Retina (tissue), 1 donor: ENCODE measurements around the gene GPRC5D.
A peak's percentile ranks its signal among the peaks of the same experiment; 100 is the strongest.

ENCODE experiments used
- DNase-seq: peaks from one replicate; pipeline ENCODE4 v3.0.0-alpha.2; 2016

GPRC5D gene

DNA sequence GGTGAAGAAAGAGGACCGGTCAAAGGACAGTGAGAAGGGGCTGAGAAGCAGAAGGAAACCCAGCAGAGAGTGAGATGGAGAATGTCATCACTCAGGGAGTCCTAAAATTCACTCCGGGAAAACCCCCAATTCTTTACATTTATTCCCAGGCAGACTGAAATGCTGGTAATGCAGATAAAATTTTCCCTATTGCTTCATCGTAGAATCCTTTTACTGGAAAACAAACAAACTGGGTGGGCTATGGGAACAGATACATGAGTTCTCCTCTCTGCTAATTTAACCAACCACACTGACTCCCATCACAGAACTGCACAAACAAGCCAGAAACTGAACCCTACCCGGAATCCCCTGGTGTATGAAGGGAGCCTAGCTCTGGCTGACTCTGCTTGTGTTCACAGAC, 27.2 kb upstream of the GPRC5D start:
- DNase-seq: no peak

DNA sequence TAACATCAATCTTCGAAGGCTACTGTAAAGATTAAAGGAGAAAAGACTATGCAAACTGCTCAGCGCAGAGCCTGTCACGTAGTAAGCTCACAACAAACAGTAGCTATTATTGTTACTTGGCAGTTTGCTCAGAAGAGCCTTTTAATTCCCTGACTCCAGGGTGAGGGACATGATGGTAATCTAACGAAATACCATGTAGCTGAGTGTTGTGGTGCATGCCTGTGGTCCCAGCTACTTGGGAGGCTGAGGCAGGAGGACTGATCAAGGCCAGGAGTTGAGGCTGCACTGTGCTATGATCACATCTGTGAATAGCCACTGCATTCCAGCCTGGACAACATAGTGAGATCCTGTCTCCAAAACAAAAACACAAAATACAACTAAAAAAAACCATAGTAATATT, 25.3 kb upstream of the GPRC5D start:
- DNase-seq: no peak

DNA sequence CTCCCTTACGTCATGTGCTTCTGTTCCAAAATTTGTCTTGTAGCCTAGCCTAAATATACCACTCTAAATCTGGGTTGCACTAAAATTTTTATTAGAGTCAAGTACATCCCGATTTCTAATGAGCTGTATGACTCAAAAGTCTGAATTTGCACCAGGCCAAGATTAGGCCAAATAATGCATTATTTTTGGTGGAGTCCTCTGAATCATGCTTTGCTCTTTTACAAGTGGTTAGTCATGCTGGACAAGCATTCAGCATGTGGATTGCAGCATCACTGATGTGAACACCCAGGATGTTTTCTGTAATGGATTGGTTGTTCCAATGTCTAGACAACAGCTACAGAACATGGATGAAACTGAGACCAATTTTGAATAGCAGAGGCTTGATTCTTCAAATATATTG, 24.4 kb upstream of the GPRC5D start:
- DNase-seq: no peak

DNA sequence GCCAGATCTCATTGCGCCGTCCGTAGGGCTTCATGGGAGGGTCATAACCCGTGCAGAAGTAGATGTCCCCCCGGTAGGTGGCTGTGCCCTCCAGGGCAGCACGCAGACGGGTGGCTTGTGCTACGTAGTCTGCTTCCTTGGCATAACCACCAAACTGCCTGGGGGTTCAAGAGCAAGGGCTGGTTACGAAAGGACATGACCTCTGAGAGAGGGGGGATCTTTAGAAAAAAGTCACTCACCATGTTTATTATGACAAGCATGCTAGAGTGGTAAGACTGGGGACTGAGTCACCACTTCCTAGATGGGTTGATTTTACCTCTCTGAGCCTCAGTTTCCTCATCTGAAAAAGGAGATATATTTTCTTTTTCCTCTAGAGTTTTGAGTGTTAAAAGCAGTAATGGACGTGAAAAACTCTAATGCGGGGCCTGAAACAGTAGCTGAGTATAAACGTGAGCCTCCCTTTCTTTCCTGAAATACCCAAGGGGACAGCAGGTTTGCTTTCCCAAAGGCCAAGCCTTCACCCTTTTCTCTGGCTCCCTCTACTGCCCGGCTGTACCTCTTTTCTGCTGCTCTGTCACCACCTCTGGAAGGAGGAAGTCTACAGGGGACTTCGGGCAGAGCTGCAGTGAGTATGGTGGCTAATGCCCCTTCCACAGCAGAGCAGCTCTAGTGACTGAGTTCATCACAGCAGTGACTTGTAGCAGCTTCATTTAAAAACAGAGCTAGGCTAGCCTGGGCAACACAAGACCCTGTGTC, 23.5 kb upstream of the GPRC5D start:
- no peak for DNase-seq

DNA sequence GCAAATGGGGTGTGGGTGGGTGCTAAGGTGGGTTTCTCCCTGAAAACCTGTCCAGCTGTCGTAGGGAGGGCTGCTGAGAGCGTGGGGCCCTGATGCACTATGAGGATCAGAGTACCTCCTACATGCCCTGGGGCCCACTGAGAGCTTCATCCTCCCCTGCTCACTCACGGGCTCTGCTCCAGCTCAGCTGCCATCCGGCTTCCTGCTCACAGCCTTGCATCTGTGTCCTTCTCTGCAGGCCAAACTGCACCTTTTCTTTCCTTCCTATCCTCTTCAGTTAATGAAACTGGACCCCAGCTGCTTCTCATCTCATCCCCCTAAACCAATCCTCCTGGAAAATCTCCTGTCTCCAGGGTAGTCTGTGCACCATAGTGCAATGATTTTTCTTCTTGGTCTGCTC, 22.2 kb upstream of the GPRC5D start:
- no peak for DNase-seq

DNA sequence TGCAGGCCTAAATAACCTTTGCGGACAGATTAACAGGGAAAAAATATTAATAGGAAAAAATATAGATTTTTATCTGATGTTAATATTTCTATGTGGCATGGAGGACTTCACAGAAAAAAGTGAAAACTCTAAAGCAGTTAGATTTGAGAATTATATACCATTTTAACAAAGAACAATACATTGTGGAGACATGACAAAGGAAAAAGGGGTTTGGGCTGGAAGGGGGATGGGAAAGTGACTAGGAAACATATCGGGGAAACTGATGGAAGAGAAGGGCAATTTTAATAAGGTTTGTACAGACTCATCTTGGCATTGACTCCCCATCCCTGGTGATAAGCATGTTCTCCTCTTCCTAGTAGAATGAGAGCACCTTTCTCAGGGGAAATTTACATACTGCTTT, 21.0 kb upstream of the GPRC5D start:
- DNase-seq: no peak

DNA sequence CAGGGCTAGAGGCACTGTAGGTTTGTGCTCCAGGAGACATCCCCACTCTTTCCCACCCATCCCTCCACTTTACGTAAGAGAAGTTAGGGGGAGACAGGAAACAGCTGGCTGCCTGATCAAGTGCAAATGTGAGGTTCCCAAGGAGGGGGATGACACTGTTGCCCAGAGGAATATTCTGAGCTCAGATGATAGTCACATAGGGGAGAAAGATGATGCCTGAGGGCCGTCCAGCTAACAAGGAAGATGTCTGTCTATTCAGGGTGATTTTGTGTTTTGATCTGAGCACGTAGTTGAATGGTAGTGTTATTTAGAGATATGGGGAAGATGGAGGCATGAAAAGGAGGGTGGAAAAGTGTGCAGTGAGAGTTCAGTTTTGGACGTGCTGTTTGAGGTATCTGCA, 13.9 kb upstream of the GPRC5D start:
- DNase-seq: no peak

DNA sequence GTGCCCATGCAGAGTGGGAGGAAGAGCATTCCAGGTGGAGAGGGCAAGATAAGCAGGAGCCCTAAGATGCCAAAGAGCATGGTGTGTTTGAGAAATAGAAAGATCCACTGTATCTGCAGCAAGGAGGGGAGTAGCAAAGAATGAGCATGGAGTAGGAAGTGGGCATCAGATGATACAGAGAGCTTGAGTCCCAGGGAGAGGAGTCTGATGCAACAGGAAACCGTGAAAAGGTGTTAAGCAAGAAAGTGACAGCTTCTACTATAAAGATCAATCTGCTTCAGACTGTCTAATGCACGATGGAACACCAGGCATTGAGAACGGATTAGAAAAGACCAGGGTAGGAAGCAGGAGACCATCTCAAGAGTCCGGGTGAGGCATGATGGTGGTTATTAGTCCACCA, 12.3 kb upstream of the GPRC5D start:
- DNase-seq: no peak

DNA sequence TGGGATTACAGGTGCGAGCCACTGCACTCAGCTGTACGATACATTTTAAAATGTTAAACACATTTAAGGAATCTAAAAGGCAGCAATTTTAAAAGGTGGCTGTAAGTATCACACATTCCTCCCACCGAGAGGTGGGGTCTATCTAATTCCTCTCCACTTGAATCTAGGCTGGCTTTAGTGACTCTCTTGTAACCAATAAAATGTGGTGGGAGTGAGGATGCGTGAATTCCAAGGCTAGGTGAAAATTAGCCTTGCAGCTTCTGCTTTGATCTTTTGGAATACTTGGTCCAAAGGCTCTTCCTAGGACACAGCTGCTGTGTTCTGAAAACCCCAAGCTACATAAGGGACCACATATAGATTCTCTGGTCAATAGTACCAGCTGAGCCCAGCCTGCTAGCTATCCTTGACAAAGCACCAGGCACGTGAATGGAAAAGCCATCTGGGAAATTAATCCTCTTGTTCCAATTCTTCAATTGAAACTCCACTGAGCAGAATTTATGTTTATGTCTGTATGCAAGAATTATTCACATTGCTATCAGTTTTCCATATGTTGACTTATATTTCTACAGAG, 8.8 kb upstream of the GPRC5D start:
- peak; percentile 34 for DNase-seq

DNA sequence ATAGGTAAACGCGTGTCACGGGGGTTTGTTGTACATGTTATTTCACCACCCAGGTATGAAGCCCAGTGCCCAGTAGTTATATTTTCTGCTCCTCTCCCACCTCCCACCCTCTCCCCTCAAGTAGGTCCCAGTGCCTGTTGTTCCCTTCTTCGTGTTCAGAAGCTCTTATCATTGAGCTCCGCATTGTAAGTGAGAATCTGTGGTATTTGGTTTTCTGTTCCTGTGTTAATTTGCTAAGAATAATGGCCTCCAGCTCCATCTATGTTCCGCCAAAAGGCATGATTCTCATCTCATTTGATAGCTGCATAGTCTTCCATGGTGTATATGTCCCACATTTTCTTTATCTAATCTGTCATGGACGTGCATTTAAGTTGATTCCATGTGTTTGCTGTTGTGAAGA, 6.9 kb upstream of the GPRC5D start:
- no peak for DNase-seq

DNA sequence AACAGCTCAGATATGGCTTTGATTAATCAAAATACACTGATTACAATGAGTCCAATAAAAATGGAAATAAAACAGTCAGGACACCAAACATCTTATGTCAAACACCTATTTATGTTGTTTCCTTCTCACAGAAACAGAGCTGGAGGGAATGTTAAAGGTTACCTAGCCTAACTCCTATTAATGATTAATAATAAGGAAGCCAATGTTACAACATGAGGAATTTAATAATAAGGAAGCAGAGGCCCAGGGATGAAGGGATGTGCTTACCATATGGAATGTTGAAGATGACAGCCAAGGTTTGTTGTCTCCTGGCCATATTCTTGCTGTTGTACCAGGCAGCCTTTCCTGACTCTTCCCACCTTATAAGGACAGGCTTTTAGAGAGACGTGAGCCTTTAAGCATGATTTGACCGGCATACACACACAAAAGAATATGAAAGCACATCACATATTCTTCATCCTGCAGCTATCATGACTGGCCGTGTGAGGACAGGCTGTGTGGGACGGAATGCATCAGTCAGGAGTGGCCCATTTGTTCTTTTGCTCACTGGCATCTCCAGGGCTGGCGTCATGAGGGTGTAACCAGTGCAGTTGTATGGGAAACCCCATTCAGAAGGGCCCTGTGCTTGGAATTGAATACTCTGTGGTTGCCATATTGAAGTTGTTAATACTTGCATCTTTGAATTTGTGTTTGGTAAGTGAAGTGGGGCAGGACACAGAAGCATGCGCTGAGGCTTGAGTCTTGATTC, 3.1 kb upstream of the GPRC5D start:
- no peak for DNase-seq

DNA sequence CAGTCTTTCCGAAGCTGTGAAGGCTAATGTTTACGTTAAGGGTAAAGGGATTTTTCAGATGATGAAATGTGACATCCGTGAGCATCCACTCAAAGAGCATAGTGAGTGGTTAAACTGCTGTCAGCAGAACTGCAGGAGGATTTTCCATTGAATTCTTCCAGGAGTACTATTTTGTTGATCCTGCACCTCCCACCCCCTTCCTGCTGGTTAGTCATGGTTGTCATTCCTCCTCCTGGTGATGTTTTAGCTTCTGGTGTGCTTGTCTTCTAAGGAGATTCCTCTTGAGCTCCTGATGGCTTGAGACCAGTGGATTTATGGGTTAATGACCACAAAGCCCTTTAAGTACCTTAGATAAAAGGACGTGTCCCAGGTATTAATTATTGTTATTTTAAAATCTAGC, 2.4 kb upstream of the GPRC5D start:
- DNase-seq: no peak

DNA sequence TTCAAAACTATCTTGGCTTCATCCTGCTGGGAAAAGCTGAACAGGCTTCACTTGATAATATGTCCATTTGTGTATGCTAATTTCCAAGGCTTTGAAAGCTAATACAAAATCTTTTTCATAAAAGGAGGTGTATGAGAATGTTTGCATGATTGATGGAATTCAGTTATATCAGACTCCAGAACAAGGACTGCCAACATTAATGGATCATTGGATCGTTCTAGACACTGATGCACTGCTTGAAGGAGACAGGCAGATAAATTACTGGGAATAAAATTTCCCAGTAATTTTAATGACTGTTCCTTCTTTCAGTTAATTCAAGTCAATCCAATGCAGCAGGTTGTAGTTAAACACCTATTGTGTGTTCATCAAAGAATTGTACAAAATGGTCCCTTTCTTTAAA, 466 bp downstream of the GPRC5D start:
- no peak for DNase-seq

DNA sequence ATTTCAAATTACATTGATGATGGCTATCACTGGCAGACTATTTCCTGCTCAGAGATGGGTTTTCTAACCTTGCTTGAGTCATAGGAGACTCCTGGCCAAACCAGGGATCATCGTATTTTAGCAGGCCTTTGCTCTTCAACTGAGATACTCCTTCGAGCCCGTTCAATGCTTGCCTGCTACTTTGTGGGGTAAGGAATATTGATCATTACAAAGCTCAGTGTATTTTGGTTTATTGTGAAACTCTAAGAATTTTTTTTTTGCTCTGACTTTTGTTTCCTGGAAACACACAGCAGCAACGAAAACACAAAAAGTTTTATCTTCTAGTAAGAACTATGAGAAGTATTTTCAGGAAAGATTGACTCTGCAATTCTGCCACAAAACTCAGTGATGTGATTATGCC, 4.1 kb downstream of the GPRC5D start:
- DNase-seq: no peak

DNA sequence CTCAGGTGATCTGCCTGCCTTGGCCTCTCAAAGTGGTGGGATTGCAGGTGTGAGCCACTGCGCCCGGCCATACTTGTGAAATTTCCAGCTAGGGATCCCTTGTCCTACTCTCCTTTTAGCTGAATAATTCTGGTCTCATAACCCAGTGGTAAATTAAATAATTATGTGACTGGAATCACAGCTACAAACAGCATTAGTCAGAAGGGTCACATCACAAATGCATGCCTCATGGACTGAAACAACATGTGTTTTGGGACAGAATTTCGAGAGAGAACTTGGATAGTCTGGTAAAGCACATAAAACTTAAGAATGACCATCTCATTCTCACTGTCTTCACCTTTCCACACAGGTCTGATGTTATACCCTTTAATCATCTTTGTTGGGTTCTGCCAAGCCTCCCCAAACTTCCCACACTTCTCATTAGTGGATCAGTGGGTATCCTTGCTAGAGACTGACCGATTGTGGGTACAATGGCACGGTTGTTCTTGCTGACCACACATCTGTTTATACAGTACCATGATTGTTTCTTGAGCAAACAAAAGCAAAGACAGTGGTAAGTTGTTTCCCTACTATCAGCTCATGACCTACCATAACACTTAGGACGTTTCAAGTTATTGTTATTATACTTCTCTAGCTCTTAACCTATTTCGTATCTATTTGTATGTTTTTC, 5.1 kb downstream of the GPRC5D start:
- no peak for DNase-seq

DNA sequence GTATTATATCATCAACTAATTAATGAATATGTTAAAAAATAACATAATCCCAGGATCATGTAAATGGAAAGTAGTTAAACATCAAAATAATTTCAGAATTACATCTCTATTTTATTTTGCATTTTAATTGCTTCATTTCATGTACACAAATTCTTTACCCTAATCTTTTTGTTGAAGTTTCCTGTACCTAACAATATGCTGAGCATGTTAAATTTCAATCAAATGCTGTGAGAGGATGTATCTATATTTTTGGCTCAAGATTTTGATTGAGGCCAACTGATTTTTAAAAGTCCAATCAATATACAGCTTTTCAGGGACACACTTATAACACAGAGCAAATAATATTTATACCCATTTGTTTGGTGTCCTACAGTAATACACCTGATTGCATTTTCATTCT, 6.4 kb downstream of the GPRC5D start:
- no peak for DNase-seq

DNA sequence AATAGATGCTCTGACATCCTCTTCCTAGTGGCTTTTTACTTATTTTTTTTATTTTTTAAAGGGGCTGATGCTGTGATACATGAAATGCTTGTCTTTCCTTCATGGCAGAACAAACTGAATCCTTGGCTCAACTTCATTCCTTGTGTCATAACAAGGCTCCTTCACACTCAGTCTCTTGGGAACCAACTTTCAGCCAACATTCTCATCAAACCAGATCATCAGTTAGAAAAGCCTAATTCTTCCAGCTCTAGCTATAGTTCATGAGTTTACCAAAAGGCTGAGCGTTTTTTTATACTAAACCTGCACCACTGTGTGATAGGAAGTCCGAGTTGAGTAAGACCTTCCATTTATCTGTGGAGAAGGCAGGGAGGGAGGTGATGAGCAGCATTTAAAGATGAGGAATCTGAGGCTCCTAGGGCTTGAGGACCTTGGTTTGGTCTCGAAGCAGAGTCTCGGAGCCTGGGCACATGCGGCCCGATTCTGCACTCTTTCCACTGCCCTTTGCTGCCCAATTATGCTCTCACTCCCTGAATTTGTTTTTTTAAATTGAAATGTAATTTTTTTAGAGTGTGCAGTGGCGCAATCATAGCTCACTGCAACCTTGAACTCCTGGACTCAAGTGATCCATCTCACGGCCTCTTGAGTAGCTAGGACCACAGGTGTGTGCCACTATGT, 8.2 kb downstream of the GPRC5D start:
- DNase-seq: no peak

DNA sequence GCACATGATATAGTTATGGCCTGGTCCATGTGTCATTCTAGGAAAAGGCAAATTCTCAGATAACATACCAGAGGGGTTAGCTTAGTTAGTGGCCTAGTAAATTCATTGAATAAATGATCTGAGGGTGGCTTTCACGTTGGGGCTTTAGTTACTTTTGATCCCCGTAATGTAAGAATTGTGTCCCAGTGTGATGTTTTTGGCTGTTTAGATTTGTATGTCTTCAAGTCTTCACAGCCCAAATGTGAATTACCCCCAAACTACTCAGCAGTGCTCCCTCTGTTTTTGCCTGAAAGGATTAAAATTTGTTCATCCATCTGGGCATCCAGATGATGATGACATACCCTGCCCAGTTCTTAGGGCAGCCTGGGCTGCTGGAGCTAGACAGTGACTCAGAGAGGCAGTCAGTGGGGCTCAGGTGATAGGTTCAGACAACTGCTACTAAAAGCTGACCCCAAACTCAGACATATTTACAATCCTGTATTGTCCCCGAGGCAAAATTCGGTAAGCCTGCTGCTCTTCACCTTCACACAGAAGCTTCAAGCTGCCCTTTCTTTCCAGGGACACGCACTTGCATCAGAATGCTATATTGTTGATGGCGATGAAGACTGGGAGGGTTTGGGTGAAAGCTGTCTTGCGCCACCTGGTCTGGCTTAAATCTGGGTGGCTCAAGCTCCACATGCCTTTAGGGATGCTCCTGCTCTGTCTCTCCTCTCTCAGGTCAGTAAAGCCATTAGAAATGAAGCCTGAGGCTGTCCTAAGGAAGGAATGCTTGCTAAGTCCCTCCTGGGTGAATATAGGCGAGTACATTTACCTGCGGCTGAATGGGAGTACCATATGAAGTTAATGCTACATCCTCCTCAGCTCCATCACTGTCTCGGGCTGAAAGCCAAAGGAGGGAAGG, 10.3 kb downstream of the GPRC5D start:
- no peak for DNase-seq

DNA sequence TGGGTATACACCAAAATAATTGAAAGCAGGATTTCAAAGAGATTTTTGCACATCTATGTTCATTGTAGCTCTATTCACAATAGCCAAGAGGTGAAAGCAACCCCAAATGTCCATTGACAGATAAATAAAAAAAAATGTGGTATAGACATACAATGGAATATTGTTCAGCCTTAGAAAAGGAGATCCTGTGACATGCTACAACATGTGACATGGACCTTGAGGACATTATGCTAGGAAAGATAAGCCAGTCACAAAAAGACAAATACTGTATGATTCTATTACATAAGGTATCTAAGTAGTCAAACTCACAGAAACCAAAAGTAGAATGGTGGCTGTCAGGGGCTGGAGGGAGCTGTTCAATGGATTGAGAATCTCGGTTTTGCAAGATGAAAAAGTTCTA, 12.1 kb downstream of the GPRC5D start:
- no peak for DNase-seq

DNA sequence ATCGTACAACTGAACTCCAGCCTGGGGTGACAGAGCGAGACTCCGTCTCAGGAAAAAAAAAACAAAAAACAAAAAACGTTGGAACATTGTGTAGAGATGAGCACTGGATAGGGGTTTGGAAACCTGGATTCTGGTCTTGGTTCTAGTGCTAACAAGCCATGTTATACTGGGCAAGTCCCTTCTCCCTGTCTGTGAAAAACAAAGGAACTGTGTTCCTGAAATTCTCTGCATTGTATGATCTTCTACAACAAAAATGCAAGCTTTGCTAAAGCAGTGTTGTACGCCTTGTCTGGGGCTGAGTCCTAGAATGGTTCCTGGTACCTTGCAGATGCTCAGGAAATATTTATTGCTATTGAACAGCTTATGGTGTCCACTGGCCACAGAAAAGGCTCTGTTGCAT, 13.4 kb downstream of the GPRC5D start:
- DNase-seq: no peak

DNA sequence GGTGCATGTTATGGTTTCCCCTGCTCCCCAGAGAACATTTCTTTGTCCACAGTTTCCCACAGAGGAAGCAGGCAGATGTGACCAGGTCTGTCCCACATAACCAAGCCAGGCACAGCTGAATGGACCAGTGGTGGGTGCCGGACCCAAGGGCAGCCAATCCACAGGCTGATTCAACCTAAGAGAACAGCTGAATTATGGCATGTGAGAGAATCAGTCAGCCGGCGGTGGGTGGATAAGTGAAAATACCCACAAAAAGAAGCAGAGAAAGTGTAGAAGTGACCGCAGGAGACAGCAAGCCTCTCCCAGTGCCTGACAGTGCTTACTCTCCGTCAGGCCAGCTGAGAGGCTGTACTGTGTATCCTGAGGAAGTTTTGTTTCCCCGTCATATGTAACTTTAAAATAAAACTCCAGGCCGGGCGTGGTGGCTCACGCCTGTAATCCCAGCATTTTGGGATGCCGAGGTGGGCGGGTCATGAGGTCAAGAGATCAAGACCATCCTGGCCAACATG, 14.9 kb downstream of the GPRC5D start:
- no peak for DNase-seq

DNA sequence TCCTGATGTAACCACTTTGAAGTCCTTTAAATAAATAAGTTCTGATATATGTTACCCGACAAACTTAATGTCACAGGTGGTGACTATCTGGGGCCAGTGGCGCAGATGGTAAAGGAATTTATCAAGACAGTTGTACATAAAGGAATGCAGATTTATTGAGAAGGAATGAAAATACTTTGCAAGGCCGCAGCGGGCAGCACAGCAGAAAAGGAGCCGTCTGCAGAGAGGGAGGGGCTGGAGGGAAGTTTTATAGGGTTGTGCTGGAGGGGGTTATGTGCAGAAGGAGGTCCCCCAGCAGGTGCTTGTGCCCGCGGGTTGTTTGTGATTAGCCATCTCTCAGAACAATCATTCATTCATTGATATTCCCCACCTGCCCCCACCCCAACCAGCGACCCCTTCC, 17.4 kb downstream of the GPRC5D start:
- DNase-seq: no peak
